Right atrium auricular region (tissue), 2 donors: ENCODE results near the gene TMEM120B. TPM values are rescaled to one million over a fixed set of nuclear protein-coding genes. Genes with fewer than 3 reads are reported as not detected.
"Not testable (repeated sequence)": the region's sequence is repeated elsewhere in the genome, so short reads cannot be mapped to it uniquely, and the experiment has no call there.

ENCODE experiments used
- DNase-seq: peaks from one replicate; pipeline ENCODE4 v3.0.0-alpha.2; 2019; ENCODE audit warnings: low spot score
- H3K27ac ChIP-seq, 2 donors: fragments of 200-600 bp; sonication (generic); 1 replicate in 1 of 2; 2 replicates in 1 of 2; pipeline ENCODE4 v1.5.1; 2016 to 2019
- H3K27me3 ChIP-seq, 2 donors: fragments of 200-600 bp; sonication (generic); one replicate each; pipeline versions ENCODE4 v1.5.1 to v1.6.0; 2017 to 2019
- H3K36me3 ChIP-seq: fragments of 200-600 bp; sonication (generic); one replicate; pipeline ENCODE4 v1.5.1; 2016
- H3K4me1 ChIP-seq, 2 donors: fragments of 200-600 bp; sonication (generic); one replicate each; pipeline versions ENCODE4 v1.5.1 to v1.6.0; 2017 to 2019
- H3K4me3 ChIP-seq, 2 donors: fragments of 200-600 bp; sonication (generic); 1 replicate in 1 of 2; 2 replicates in 1 of 2; pipeline ENCODE4 v1.5.1; 2017 to 2019; ENCODE audit warnings: mild to moderate bottlenecking in 1 of 2, moderate library complexity in 1 of 2
- H3K9me3 ChIP-seq, 2 donors: fragments of 200-600 bp; sonication (generic); one replicate each; pipeline ENCODE4 v1.5.1; 2019
- CTCF ChIP-seq, 2 donors: fragments of 200-600 bp; sonication (generic); IDR thresholded peaks; one replicate each; pipeline ENCODE4 v1.5.1; 2019; ENCODE audit warnings: antibody characterized with exemption in 2 of 2
- total RNA-seq, 2 donors: library from RNA; depleted of rRNA; stranded (reverse); fragments of >200 nt; gene quantifications; one replicate each; pipeline ENCODE4 v1.1.0, GENCODE V29; 2016

The TMEM120B gene
- total RNA-seq, 2 donors from 2014 or later: 3.3 to 4.7 TPM

- H3K9me3 ChIP-seq: no peaks in the 10 kb centered on the region
- DNase-seq: no peak
- no peak overlapping the region for H3K4me3 ChIP-seq
- peak overlapping the region in 1 of 2 donors; percentile 29 for H3K27ac ChIP-seq
- no peak for TF ChIP-seq CTCF (IDR thresholded peaks at IDR 0.05)
- no peaks in the 10 kb centered on the region for H3K4me1 ChIP-seq
- H3K27me3 ChIP-seq: no peaks in the 10 kb centered on the region
- H3K36me3 ChIP-seq: no peaks in the 10 kb centered on the region
These were observed 19.3 kb upstream of the TMEM120B start for GRCh38 chr12:121693155-121693687.

- no peaks in the 10 kb centered on the region for H3K9me3 ChIP-seq
- no peak for DNase-seq
- H3K36me3 ChIP-seq: no peaks in the 10 kb centered on the region
- TF ChIP-seq CTCF (IDR thresholded peaks at IDR 0.05): peak; percentile 36 to 75
- no peaks in the 10 kb centered on the region for H3K4me1 ChIP-seq
- no peak overlapping the region for H3K4me3 ChIP-seq
- H3K27me3 ChIP-seq: no peaks in the 10 kb centered on the region
- H3K27ac ChIP-seq: no peak overlapping the region
These were observed 15.4 kb upstream of the TMEM120B start for GRCh38 chr12:121697093-121697698.

- not testable (repeated sequence) for H3K27ac ChIP-seq, DNase-seq, H3K4me1 ChIP-seq, H3K4me3 ChIP-seq, H3K36me3 ChIP-seq, H3K9me3 ChIP-seq, H3K27me3 ChIP-seq
These were observed 14.7 kb upstream of the TMEM120B start for GRCh38 chr12:121697861-121698260.

GRCh38 chr12:121701667-121702277, 10.8 kb upstream of the TMEM120B start:
- H3K27me3 ChIP-seq: no peaks in the 10 kb centered on the region
- no peaks in the 10 kb centered on the region for H3K9me3 ChIP-seq
- DNase-seq: no peak
- no peaks in the 10 kb centered on the region for H3K36me3 ChIP-seq
- H3K4me1 ChIP-seq: no peaks in the 10 kb centered on the region
- H3K27ac ChIP-seq: no peak overlapping the region
- no peak for TF ChIP-seq CTCF (IDR thresholded peaks at IDR 0.05)
- no peak overlapping the region for H3K4me3 ChIP-seq

- no peak overlapping the region for H3K27ac ChIP-seq
- no peak for DNase-seq
These were observed 9.6 kb upstream of the TMEM120B start for GRCh38 chr12:121702944-121703343.

More at GRCh38 chr12:121702944-121703343, 9.6 kb upstream of the TMEM120B start:
- Histone ChIP-seq H3K27me3 (no peaks in the 10 kb centered on the region), H3K4me3 (no peak overlapping the region), H3K4me1 (no peaks in the 10 kb centered on the region), H3K9me3 (no peaks in the 10 kb centered on the region), H3K36me3 (no peaks in the 10 kb centered on the region)
- TF ChIP-seq CTCF (IDR thresholded peaks at IDR 0.05): no peak
